GM21423 (cell line): ENCODE results near the gene CHMP6.

Experiments used
- ATAC-seq: cut with Tn5 transposase; IDR thresholded peaks from one replicate; pipeline ENCODE4 v1.9.1; 2021; ENCODE audit warnings: mild to moderate bottlenecking, moderate library complexity; ENCODE audit not compliant: unreplicated experiment

CHMP6 gene

DNA sequence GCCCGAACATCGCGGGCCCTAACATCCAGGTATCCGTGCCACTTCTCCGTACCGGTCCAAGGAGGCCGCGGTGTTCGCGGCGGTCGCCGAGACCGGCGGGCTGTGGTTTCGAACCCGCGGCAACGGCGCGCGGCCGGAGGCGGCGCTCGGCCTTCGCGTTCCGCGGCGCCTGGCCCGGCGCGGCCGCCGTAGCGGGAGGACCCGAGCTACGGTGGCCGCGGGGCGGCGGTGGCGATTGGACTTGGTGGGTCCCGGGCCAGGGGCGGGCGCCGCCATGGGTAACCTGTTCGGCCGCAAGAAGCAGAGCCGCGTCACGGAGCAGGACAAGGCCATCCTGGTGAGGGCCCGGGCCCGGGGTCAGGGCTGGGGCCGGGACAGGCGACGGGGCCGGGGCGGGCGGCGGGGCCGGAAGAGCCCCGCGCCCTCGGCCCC, at the start of gene CHMP6:
Gene CHMP6 (plus strand): TSS at position 197 of the 432 bp plus-strand sequence. CDS start 78 bp downstream, at position 275.
- ATAC-seq, result peak; percentile 48

DNA sequence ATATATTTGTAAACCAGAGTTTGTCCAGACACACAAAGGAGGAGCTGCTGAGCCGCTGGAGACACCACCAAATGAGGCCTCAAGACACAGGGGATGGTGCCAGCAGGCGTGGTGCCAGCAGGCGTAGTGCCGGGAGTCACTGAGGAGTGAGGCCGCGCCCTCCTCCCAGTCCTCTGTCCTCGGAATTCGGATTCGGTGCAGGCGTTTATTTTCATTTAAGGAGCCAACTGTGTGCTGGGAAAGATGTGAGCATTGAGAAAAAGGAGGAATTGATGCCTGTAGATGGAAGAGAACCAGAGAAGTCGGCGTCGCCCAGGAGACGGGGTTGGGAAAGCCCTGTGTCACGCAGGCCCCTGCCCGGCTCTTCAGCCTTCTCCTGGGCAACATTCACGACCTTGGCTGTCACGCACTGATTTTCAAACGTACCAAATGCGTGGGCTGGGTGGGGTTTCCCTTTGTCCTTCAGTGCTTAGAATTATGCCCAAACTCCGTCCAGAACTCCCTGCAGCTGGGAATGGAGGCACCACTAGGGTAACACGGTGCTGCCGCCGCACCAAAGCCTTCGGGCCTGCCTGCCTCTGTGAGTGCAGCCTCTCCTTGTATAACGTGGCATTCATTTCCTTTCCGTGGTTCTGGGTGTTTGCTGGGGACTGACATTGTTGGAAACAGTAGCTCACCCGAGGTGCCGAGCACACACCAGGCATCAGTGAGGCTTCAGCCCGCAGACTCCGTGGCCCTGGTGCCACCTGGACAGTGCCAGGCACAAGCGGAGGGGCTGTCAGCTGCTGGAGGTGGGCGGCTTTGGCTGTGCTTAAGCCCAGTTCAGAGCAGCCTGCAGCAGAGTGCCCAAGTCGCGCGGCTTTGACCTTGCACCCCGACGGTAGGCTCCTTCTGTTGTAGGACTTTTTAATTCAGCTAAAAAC, 49.0 kb upstream of the CHMP6 start:
- no peak for ATAC-seq

GRCh38 chr17:80943346-80944145, 48.1 kb upstream of the CHMP6 start:
- ATAC-seq, result no peak

DNA sequence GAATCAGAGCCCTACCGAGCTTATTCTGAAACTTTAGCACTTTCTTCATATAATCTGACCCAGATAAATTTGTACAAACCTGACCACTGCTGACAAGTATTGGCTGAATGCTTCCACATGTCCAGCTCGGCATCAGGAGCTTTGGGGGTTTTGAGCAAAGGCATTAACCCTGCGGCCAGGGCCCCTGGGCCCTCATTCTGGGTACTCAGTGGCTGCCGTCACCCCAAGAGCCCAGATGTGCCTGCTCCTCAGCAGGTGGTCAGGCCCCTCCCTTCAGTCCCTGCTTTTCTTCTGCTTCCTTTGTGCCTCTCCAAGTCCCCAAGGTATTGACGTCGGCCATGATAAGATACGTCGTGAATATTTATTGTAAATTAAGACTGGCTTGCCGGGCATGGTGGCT, 47.3 kb upstream of the CHMP6 start:
- no peak for ATAC-seq

- ATAC-seq, result no peak
Observed at GRCh38 chr17:80945736-80946135, 45.9 kb upstream of the CHMP6 start.

DNA sequence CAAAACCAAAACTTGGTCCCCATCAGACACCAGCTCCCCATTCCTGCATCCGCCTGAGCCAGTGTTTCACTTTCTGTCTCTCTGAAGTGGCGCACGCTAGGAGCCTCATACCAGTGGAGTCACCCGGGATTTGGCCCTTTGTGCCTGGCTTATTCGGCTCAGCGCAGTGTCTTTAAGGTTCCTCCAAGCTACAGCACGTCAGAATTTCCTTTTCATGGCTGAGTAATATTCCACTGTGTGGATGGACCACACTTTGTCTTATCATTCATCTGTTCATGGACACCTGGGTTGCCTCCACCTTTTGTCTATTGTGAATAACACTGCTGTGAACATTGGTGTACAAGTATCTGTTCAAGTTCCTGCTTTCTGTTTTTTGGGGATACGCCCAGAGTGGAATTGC, 45.2 kb upstream of the CHMP6 start:
- ATAC-seq, result no peak

DNA sequence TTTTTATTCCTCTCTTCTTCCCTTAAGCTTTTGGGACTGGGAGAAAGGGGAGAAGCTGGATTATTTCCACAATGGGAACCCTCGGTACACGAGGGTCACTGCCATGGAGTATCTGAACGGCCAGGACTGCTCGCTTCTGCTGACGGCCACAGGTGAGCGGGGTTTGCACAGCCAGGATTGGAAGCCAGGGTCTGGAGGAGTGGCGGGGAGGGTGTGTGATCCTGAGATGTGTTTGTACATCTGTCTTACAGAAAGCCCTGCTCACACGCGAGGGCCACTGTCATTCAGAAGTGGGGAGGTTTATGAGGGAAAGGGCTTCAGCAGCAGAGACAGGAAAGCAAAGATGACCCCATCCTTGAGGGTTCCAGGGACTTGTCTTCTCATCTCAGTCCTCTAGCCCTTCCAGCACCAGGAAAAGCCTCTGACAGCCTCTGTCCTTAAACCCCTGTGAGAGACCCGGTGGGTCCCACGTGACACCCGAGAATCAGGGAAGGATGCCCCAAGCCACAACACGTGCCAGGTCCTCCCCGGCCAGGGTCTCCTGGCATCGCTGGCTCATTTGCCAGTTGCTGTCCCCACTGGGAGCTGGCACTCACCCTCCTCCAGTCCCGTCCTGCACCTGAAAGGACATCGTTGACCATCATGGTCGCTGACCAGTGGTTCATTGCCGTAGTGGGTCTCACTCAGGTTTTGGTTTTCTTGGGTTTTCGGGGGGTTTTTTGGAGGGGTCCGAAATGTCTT, 44.3 kb upstream of the CHMP6 start:
- no peak for ATAC-seq

DNA sequence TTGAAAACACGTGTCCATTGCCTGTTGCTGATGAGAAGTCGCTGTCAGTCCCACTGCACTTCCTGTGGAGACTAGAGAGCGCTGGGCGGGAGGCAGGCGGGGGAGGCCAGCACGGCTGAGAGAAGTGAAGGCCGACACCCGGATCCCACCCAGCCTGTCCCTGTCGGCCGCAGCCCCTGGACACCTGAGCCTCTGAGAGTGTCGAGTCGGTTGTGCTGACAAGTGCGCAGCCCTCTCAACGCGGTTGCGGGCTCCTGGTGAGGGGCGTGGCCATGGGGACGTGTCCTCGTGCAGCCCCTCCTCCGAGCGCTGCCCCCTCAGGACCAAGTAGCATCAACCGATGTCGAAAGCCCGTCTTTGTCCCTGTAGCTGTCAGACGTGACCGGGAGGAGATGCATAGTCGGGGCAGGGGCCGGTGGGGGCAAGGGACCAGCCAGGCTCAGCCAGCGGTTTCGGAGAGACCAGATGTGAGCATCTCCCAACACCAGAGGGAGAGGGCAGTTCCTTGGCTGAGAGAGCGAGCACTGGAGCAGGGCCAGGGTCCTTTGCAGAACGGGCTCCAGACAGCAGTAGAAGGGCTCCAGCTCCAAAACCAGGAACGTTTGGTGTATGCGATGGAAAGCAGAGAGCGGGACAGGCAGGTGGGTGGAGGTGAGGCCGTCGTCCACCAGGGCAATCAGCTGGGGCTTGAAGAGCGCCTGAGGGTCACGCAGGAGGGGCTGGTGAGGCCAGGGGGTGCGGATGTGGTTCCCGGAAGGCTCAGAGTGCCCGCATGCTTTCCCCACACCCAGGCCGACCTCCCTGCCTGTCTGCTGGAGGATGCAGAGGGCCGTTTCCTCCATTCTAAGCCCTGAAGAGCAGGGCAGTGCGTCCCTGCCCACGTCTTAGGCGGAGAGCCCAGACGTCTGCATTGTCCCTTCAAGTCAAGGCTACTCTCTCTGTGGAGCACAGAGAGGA, 43.3 kb upstream of the CHMP6 start:
- no peak for ATAC-seq

DNA sequence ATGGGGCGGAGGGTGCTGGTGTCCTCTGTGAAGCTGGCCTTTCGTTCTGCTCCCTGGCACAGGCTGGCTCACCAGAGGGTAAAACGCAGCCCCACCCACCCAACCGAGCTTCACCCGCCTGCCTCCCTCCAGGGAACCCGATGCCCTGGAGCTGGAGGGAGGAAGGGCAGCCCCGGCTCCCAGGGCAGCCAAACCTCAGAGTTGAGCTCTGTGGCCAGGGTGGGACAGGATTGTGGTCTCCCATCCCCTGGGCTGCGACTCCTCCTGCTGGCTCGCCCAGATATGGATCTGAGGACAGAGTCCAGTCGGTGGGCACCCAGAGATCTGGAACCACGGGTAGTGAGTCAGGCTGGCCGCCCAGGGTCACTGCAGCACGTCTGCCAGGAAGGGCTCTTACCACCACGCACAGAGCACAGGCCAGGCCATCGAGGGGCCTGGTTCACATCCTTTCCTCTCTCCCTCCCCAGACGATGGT, 42.6 kb upstream of the CHMP6 start:
- ATAC-seq, result no peak

DNA sequence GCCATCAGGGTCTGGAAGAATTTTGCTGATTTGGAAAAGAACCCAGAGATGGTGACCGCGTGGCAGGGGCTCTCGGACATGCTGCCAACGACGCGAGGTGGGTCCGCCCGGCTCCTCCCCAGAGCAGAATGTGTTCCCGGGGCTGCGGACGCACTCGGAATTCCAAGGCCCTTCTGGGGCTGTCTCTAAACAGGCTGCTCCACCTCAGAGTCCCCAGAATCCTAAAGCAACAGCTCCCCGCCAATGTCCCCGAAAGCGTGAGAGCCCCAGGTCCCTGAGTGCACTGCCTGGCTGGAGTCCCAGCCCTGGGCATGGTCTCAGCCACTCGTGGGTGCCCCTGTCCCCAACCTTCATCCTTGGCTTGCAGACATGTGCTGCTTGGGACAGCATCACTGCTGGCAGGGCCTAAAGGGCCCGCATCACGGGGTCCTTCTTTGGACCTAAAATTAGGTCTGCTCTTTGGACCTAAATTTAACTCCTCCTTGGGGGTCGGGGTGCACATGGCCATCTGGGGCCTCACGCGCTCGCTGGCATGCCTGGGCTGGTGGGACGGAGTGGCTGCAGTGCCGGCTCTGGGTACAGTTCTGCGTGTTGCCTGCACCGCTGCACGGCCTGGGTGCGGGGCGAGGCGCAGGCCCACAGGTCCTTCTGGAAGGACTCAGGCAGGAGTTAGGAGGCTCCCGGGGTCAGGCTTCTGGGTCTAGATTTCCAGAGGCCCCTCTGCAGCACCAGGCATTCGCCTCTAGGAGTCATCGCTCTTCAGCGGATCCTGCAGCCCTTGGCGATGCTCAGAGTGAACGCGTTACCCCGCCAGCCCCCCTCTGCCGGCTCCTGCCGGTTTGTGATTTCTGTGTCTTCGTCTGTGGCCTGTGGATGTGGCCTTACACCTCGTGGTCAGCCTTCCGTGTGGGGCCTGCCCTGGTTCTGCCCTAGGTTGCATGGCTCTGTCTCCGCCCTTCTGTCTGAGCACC, 41.9 kb upstream of the CHMP6 start:
- no peak for ATAC-seq

- no peak for ATAC-seq
Observed at GRCh38 chr17:80950466-80951120, 41.0 kb upstream of the CHMP6 start.

DNA sequence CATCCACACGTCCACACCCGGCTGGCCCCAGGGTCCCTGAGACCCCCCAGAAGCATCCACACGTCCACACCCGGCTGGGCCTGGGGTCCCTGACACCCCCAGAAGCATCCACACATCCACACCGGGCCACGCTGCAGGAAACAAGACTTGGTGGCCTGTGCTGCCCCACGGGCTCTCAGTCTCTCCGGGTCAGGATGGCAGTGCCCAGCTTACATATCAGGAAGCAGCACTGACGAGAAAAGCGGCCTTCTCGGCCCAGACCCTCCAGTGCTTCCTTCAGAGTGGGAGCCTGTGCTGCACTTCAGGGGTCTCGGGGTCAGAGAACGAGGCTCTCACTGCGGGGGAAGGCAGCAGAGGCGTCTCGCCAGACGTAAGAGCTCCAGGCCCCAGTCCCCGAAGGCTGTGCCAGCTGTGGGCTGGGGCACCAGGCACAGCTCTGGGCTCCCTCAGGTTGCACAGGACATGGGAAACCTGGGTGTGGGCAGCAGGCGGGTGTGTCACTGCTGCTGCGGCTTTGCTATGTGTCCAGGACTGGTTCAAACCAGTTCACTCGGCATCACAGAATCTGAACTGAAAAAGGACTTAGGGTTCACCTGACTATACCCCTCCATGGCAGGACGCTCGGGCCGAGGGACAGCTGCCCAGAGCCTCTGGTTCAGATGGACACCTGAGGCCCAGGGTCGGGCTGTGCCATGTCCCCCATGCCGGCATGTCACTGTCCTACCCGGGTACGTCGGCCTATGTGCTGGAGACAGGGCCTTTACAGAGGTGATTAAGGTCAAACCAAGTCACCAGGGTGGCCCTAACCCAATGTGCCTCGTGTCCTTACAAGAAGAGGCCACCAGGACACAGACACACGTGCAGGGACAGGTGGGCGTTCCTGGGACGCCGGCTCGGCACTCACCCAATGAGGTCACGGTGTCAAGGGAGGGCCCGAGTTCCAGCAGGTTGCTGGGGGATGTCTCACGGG, 40.2 kb upstream of the CHMP6 start:
- no peak for ATAC-seq

- ATAC-seq, result no peak
Observed at GRCh38 chr17:80952291-80952690, 39.4 kb upstream of the CHMP6 start.

GRCh38 chr17:80953471-80954315, 37.9 kb upstream of the CHMP6 start:
- no peak for ATAC-seq

- ATAC-seq, result no peak
Observed at GRCh38 chr17:80955078-80955477, 36.6 kb upstream of the CHMP6 start.

- no peak for ATAC-seq
Observed at GRCh38 chr17:80955671-80956280, 35.9 kb upstream of the CHMP6 start.
